Activated CD8-positive, alpha-beta memory T cell treated with anti-CD3 and anti-CD28 coated beads for 48 hours (primary cell): ENCODE measurements around the gene ANXA10.
A peak's percentile ranks its signal among the peaks of the same experiment; 100 is the strongest.
"Not testable (repeated sequence)": the region's sequence is repeated elsewhere in the genome, so short reads cannot be mapped to it uniquely, and the experiment has no call there.

ENCODE experiments used
- DNase-seq, 3 experiments: peaks; one replicate each; pipeline ENCODE4 v3.0.0-alpha.2; 2020; ENCODE audit warnings: low read depth in 2 of 3, low spot score in 2 of 3

ANXA10 gene

GRCh38 chr4:168092176-168092712, at the start of gene ANXA10:
Gene ANXA10, plus strand, starts transcription at chr4:168092537. Its CDS starts 164 bp downstream, at chr4:168092701.
- no peak for DNase-seq

GRCh38 chr4:168045354-168045753, 47.0 kb upstream of the ANXA10 start:
- DNase-seq, result no peak

- DNase-seq, result no peak
Measured at GRCh38 chr4:168050002-168050401, 42.3 kb upstream of the ANXA10 start.

- no peak for DNase-seq
Measured at GRCh38 chr4:168051526-168051925, 40.8 kb upstream of the ANXA10 start.

- no peak for DNase-seq
Measured at GRCh38 chr4:168057412-168057811, 34.9 kb upstream of the ANXA10 start.

- DNase-seq, result no peak
Measured at GRCh38 chr4:168059251-168059650, 33.1 kb upstream of the ANXA10 start.

GRCh38 chr4:168063031-168063430, 29.3 kb upstream of the ANXA10 start:
- DNase-seq, result no peak

GRCh38 chr4:168070903-168071302, 21.4 kb upstream of the ANXA10 start:
- DNase-seq, result no peak

GRCh38 chr4:168071304-168071703, 21.0 kb upstream of the ANXA10 start:
- DNase-seq, result no peak

GRCh38 chr4:168074861-168075260, 17.5 kb upstream of the ANXA10 start:
- no peak for DNase-seq

GRCh38 chr4:168076989-168077725, 15.2 kb upstream of the ANXA10 start:
- peak in 2 of 3 experiments; percentile 4 to 15 for DNase-seq

- DNase-seq, result no peak
Measured at GRCh38 chr4:168077726-168078239, 14.6 kb upstream of the ANXA10 start.

GRCh38 chr4:168082379-168082778, 10.0 kb upstream of the ANXA10 start:
- DNase-seq, result no peak

GRCh38 chr4:168095776-168096406, 3.6 kb downstream of the ANXA10 start:
- no peak for DNase-seq

GRCh38 chr4:168096407-168096784, 4.1 kb downstream of the ANXA10 start:
- DNase-seq, result no peak

- no peak for DNase-seq
Measured at GRCh38 chr4:168097161-168097560, 4.8 kb downstream of the ANXA10 start.

- DNase-seq, result no peak
Measured at GRCh38 chr4:168098248-168098717, 5.9 kb downstream of the ANXA10 start.

GRCh38 chr4:168099195-168099594, 6.9 kb downstream of the ANXA10 start:
- no peak for DNase-seq

GRCh38 chr4:168101026-168101425, 8.7 kb downstream of the ANXA10 start:
- DNase-seq, result no peak

GRCh38 chr4:168102403-168102802, 10.1 kb downstream of the ANXA10 start:
- DNase-seq, result no peak

GRCh38 chr4:168109527-168109926, 17.2 kb downstream of the ANXA10 start:
- no peak for DNase-seq

GRCh38 chr4:168113059-168113458, 20.7 kb downstream of the ANXA10 start:
- DNase-seq, result not testable (repeated sequence)
